GM21515 (cell line): Measurements from ENCODE around the gene CCT7.

ENCODE experiments used
- ATAC-seq: cut with Tn5 transposase; IDR thresholded peaks from one replicate; pipeline ENCODE4 v1.9.1; 2021; ENCODE audit not compliant: unreplicated experiment

CCT7 gene

GRCh38 chr2:73225513-73226360, 8.4 kb upstream of the CCT7 start:
- no peak for ATAC-seq

- no peak for ATAC-seq
Observed at GRCh38 chr2:73227086-73227485, 7.0 kb upstream of the CCT7 start.

- no peak for ATAC-seq
Observed at GRCh38 chr2:73228631-73229030, 5.5 kb upstream of the CCT7 start.

- no peak for ATAC-seq
Observed at GRCh38 chr2:73232403-73233153, 1.5 kb upstream of the CCT7 start.

- peak; percentile 93 for ATAC-seq
Observed at GRCh38 chr2:73233154-73233931, 765 bp upstream of the CCT7 start, which contains the start of gene PRADC1. PRADC1 (minus strand) TSS chr2:73233239; CDS start chr2:73233160, 79 bp downstream.

GRCh38 chr2:73235315-73236028, 1.4 kb downstream of the CCT7 start:
- no peak for ATAC-seq

- ATAC-seq = no peak
Observed at GRCh38 chr2:73237168-73237567, 3.1 kb downstream of the CCT7 start.

GRCh38 chr2:73238149-73238548, 4.0 kb downstream of the CCT7 start:
- ATAC-seq = no peak

GRCh38 chr2:73238976-73239375, 4.9 kb downstream of the CCT7 start:
- no peak for ATAC-seq

GRCh38 chr2:73239776-73240175, 5.7 kb downstream of the CCT7 start:
- ATAC-seq = no peak

GRCh38 chr2:73243884-73244570, 9.9 kb downstream of the CCT7 start:
- ATAC-seq = no peak

- no peak for ATAC-seq
Observed at GRCh38 chr2:73244580-73244979, 10.5 kb downstream of the CCT7 start.

GRCh38 chr2:73246850-73247249, 12.7 kb downstream of the CCT7 start:
- no peak for ATAC-seq

- no peak for ATAC-seq
Observed at GRCh38 chr2:73249636-73250035, 15.5 kb downstream of the CCT7 start.

GRCh38 chr2:73250872-73251846, 17.1 kb downstream of the CCT7 start:
- ATAC-seq = no peak

- ATAC-seq = no peak
Observed at GRCh38 chr2:73252238-73253027, 18.3 kb downstream of the CCT7 start.

- no peak for ATAC-seq
Observed at GRCh38 chr2:73253400-73253799, 19.3 kb downstream of the CCT7 start.

GRCh38 chr2:73253901-73254300, 19.8 kb downstream of the CCT7 start:
- no peak for ATAC-seq
